Natural killer cell (primary cell): ENCODE data around the gene CCR5AS.
A peak's percentile ranks its signal among the peaks of the same experiment; 100 is the strongest.

Experiments
- ATAC-seq, 3 donors: fragments of 150-1000 bp in 2 of 3; fragments of 200-7000 bp in 1 of 3; cut with Tn5 transposase; 1 replicate in 1 of 3; 2 replicates in 2 of 3; pipeline ENCODE4 v1.10.0; 2021; ENCODE audit warnings: mild to moderate bottlenecking in 2 of 3, moderate library complexity in 2 of 3
- DNase-seq, 2 donors: peaks; one replicate each; pipeline versions ENCODE4 v3.0.0 to v3.0.0-alpha.2; 2013 to 2021; ENCODE audit warnings: mixed read lengths in 1 of 2
- H3K27ac ChIP-seq: one replicate; pipeline ENCODE4 v1.5.1; 2013; ENCODE audit warnings: mild to moderate bottlenecking, low read length
- H3K27me3 ChIP-seq: one replicate; pipeline ENCODE4 v1.6.1; 2013; ENCODE audit warnings: low read length; ENCODE audit not compliant: control insufficient read depth, insufficient read depth
- H3K36me3 ChIP-seq: one replicate; pipeline ENCODE4 v1.6.1; 2013; ENCODE audit warnings: low read length; ENCODE audit not compliant: control insufficient read depth, insufficient read depth
- H3K4me1 ChIP-seq: one replicate; pipeline ENCODE4 v1.6.1; 2013; ENCODE audit warnings: low read length; ENCODE audit not compliant: control insufficient read depth, insufficient read depth
- H3K4me3 ChIP-seq: one replicate; pipeline ENCODE4 v1.5.1; 2013; ENCODE audit warnings: low read length
- H3K9me3 ChIP-seq: one replicate; pipeline ENCODE4 v1.6.1; 2013; ENCODE audit warnings: low read length; ENCODE audit not compliant: control insufficient read depth, insufficient read depth
- H3K27ac Mint-ChIP-seq, 2 donors: one replicate each; pipeline ENCODE4 v1.8.0; 2022; ENCODE audit warnings: mild to moderate bottlenecking in 2 of 2, mixed read lengths in 2 of 2, moderate library complexity in 1 of 2
- H3K27me3 Mint-ChIP-seq, 2 donors: one replicate each; pipeline ENCODE4 v1.8.0; 2022; ENCODE audit warnings: low read depth in 2 of 2, mixed read lengths in 2 of 2
- H3K36me3 Mint-ChIP-seq: one replicate; pipeline ENCODE4 v1.8.0; 2022; ENCODE audit warnings: mixed read lengths
- H3K4me1 Mint-ChIP-seq, 2 donors: one replicate each; pipeline ENCODE4 v1.8.0; 2022; ENCODE audit warnings: mixed read lengths in 2 of 2
- H3K4me3 Mint-ChIP-seq: one replicate; pipeline ENCODE4 v1.8.0; 2022; ENCODE audit warnings: mild to moderate bottlenecking, moderate library complexity, mixed read lengths
- H3K9me3 Mint-ChIP-seq, 2 donors: one replicate each; pipeline ENCODE4 v1.8.0; 2022; ENCODE audit warnings: mixed read lengths in 2 of 2
- CTCF ChIP-seq: fragments of 200-600 bp; IDR thresholded peaks from one replicate; pipeline ENCODE4 v1.8.0; 2022; ENCODE audit warnings: antibody characterized with exemption
- WGBS: methylation state at CpG from one replicate; pipeline ENCODE4 v1.1.7; 2013; ENCODE audit warnings: missing lambda C conversion rate; ENCODE audit not compliant: insufficient coverage; 5-methylcytosine and 5-hydroxymethylcytosine counted together
- intact Hi-C: fragments of 100-400 bp; cut with micrococcal nuclease; formaldehyde crosslinking; loops from one replicate; pipeline ENCODE4 v1.14.2; 2022

CCR5AS gene

GRCh38 chr3:46349484-46350261 is 57.2 kb downstream of the CCR5AS start:
- peak overlapping the region; percentile 73 for H3K4me3 Mint-ChIP-seq
- H3K9me3 Mint-ChIP-seq, result no peaks in the 10 kb centered on the region
- H3K36me3 Mint-ChIP-seq, result no peaks in the 10 kb centered on the region
- DNase-seq (peak in 1 of 2 donors; percentile 63), ATAC-seq (peak; percentile 59 to 72 (median 64))
- peaks cover 2% of the 10 kb centered on the region for H3K9me3 ChIP-seq
- peak overlapping the region; percentile 85 to 86 for H3K27ac Mint-ChIP-seq
- TF ChIP-seq CTCF, result no peak
- no peaks in the 10 kb centered on the region for H3K27me3 ChIP-seq
- H3K4me1 ChIP-seq, result peaks cover 45% of the 10 kb centered on the region
- no peak overlapping the region for H3K4me3 ChIP-seq
- H3K27me3 Mint-ChIP-seq, result no peaks in the 10 kb centered on the region
- H3K4me1 Mint-ChIP-seq, result peaks cover 70 to 71% of the 10 kb centered on the region in 2 donors
- H3K27ac ChIP-seq, result peak overlapping the region; percentile 79
- WGBS, result 0% methylated on average over 2 of the region's 2 CpGs
- no peaks in the 10 kb centered on the region for H3K36me3 ChIP-seq
- intact Hi-C loops, result loop anchor here (5.0 kb wide), 2 partner anchors 37 to 67 kb away; no protein-coding TSS in a partner anchor

- peaks cover 41% of the 10 kb centered on the region for H3K4me1 ChIP-seq
- ATAC-seq (no peak), DNase-seq (peak in 1 of 2 donors; percentile 35)
- H3K9me3 ChIP-seq, result peaks cover 2% of the 10 kb centered on the region
- H3K4me1 Mint-ChIP-seq, result peaks cover 63 to 64% of the 10 kb centered on the region in 2 donors
- intact Hi-C loops, result no loop called here
- H3K9me3 Mint-ChIP-seq, result no peaks in the 10 kb centered on the region
- H3K27ac ChIP-seq, result peak overlapping the region; percentile 79
- WGBS, result 42% methylated on average over 3 of the region's 3 CpGs
- no peaks in the 10 kb centered on the region for H3K27me3 Mint-ChIP-seq
- H3K4me3 Mint-ChIP-seq, result peak overlapping the region; percentile 73
- H3K4me3 ChIP-seq, result no peak overlapping the region
- peak overlapping the region; percentile 85 to 86 for H3K27ac Mint-ChIP-seq
- H3K36me3 Mint-ChIP-seq, result no peaks in the 10 kb centered on the region
- no peaks in the 10 kb centered on the region for H3K27me3 ChIP-seq
- TF ChIP-seq CTCF, result no peak
- no peaks in the 10 kb centered on the region for H3K36me3 ChIP-seq
Measured at GRCh38 chr3:46348823-46349482, 57.9 kb downstream of the CCR5AS start.

- Mint-ChIP-seq H3K36me3 (peaks cover 5% of the 10 kb centered on the region), H3K27ac (no peak overlapping the region), H3K4me3 (no peak overlapping the region), H3K9me3 (peaks cover 4 to 8% of the 10 kb centered on the region in 2 donors), H3K4me1 (peaks cover 19% of the 10 kb centered on the region in 2 donors), H3K27me3 (no peaks in the 10 kb centered on the region)
- H3K27ac ChIP-seq, result no peak overlapping the region
- WGBS, result 94% methylated on average over 3 of the region's 4 CpGs
- no peaks in the 10 kb centered on the region for H3K36me3 ChIP-seq
- DNase-seq (no peak), ATAC-seq (no peak)
- H3K9me3 ChIP-seq, result peaks cover 8% of the 10 kb centered on the region
- no peaks in the 10 kb centered on the region for H3K27me3 ChIP-seq
- H3K4me1 ChIP-seq, result peaks cover 8% of the 10 kb centered on the region
- intact Hi-C loops, result no loop called here
- H3K4me3 ChIP-seq, result no peak overlapping the region
- no peak for TF ChIP-seq CTCF
Measured at GRCh38 chr3:46344476-46344875, 62.4 kb downstream of the CCR5AS start.
